Activated CD8-positive, alpha-beta T cell treated with anti-CD3 and anti-CD28 coated beads for 36 hours (primary cell): ENCODE measurements around the gene CALCOCO1. TPM values are rescaled to one million over a fixed set of nuclear protein-coding genes. Genes with fewer than 3 reads are reported as not detected.

Source experiments
- total RNA-seq, 2 experiments: library from RNA; stranded (reverse); gene quantifications; one replicate each; pipeline ENCODE4 v1.2.3, GENCODE V29; 2021

CALCOCO1 gene
- total RNA-seq, 2 experiments from 2014 or later = 15.5 to 16.2 TPM

Other genes with a start within 250 kb of the CALCOCO1 start
- gene MAP3K12, start 228.0 kb downstream of the CALCOCO1 start, total RNA-seq = 10 to 100 TPM in 1 of 2 experiments, 1 to 10 TPM in 1; 8.2 to 10.0 TPM
- 10 to 100 TPM; 32.0 to 33.3 TPM for gene TARBP2, start 226.2 kb downstream of the CALCOCO1 start, total RNA-seq
- not detected for gene NPFF, start 220.0 kb downstream of the CALCOCO1 start, total RNA-seq
- 10 to 100 TPM; 22.0 to 22.6 TPM for gene ATF7, start 101.1 kb downstream of the CALCOCO1 start, total RNA-seq
- 100 to 1,000 TPM; 365 to 378 TPM for gene ATP5MC2, start 51.4 kb downstream of the CALCOCO1 start, total RNA-seq
- gene CISTR, start 24.5 kb upstream of the CALCOCO1 start, total RNA-seq = not detected
- not detected for gene HOXC13, start 211.4 kb upstream of the CALCOCO1 start, total RNA-seq
- gene HOXC12, start 227.5 kb upstream of the CALCOCO1 start, total RNA-seq = not detected
- not detected for gene HOXC11, start 245.7 kb upstream of the CALCOCO1 start, total RNA-seq
- gene HOTAIR, start 247.5 kb upstream of the CALCOCO1 start, total RNA-seq = not detected